Measurements from ENCODE around the gene S100A14.
A peak's percentile ranks its signal among the peaks of the same experiment; 100 is the strongest.
"Not testable (repeated sequence)": the region's sequence is repeated elsewhere in the genome, so short reads cannot be mapped to it uniquely, and the experiment has no call there.

Gene S100A14

DNA sequence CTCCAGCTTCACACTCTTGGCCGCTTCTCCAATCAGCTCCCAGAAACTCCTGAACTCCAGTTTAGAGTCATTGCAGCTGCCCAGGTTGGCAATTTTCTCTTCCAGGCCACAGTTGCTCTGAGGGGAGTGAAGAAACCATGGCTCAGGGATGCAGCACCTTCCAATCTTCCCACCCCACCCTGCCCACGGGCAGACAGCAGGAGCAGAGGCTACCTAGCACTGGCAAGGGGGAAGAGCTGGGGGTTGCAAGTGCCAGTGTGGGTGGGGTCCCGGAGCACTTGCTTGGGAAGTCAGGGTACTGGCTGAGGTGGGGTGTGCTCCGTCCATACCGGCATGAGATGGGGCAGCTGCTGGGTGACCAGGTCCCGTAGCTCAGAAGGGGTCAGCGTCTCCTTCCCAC is 1.2 kb downstream of the S100A14 start:
- ATAC-seq: no peak

DNA sequence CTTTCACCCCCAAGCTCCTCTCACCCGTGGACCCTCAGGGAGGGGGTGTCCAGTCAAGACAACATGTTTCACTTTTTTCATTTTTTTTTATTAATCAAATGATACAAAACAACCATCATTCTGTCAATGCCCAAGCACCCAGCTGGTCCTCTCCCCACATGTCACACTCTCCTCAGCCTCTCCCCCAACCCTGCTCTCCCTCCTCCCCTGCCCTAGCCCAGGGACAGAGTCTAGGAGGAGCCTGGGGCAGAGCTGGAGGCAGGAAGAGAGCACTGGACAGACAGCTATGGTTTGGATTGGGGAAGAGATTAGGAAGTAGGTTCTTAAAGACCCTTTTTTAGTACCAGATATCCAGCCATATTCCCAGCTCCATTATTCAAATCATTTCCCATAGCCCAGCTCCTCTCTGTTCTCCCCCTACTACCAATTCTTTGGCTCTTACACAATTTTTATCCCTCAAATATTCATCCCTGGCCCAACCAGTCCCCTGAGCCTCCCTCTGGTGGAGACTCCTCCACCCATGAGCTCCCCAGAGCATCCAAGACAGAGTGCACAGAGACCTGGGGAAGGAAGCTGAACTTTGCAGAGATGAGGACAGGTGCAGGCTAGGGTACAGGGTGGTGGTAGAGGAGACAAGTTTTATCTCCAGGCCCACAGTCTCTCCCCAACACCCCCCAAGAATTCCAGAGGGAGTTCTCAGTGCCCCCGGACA is 1.8 kb downstream of the S100A14 start:
- no peak for ATAC-seq

DNA sequence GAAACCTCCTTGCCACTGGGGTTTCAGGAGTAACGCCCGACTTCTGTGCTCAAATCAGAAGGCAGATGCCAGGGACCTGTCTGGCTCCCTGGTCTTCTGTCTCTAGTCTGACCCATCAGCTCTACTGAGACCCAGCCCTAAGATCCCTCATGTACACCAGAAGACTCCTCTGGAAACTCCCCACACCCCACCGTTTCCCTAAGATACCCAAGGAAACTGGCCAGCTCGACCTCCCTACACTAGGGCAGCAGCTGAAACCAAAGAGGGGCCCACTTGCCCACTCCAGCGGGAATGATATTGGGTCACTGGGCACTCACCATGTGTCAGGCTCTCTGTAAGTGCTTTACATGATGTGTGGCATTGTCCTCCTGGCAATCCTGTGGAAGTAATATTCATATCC is 2.7 kb downstream of the S100A14 start:
- ATAC-seq: no peak

DNA sequence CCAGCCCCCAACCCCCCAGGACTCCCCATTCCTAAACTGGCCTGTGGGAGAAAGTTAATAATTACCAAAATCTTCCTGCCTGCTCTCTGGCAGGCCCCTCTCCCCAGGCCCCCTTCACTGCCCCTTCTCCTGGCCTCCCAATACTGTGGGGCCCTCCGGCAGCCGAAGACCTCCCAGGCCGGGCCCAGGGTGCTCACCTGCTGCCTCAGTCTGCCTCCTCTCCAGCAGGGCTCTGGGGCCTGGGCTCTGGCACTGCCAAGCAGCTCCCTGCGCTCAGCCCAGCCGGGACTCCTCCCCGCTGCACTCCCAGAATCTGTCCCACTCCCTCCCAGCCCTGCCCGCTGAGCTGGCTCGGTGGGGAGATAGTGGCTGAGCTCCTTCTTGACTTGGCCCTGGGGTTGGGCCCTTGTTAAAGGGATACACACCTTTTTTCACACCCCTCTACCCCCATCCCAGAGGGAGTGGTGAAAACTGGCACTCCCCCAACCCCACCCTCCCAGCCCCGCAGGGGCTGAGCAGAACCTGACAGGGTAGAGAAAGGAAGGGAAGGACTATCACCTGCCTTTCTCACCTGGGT is 3.3 kb downstream of the S100A14 start, which contains the start of gene S100A16:
S100A16 (minus strand) TSS at position 383 of the 577 bp plus-strand sequence. CDS start 4,986 bp downstream, outside the sequence.
- no peak for ATAC-seq

DNA sequence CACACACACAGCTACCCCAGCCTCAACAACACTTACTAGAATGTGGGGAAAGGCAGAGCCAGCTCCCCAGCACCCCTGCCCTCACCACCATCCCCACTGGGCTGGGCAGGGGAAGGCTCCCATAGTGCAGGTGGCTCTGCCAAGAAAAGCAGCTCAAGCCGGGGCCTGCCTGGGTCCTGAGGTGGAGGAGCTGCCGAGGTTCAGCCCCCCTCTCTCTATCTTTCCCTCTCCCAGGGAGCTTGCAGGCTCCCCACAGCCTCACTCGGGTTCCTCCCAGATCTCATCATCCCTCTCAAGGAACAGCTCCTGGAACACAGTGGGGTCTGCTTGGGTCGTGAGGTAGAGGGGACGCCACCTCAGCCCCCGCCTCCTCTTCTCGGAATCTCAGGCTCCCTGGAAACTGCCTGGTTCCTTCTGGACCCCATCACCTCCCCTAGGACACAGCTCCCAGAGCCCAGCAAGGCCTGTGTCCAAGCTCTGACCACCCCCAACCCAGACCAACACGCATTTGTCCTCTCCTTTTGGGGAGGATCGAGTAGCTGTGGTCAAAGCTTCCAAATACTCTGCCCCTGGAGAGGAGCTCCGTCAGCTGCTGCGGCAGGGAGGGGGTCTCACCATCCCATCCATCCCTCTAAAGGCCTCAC is 3.9 kb downstream of the S100A14 start:
- ATAC-seq: no peak

DNA sequence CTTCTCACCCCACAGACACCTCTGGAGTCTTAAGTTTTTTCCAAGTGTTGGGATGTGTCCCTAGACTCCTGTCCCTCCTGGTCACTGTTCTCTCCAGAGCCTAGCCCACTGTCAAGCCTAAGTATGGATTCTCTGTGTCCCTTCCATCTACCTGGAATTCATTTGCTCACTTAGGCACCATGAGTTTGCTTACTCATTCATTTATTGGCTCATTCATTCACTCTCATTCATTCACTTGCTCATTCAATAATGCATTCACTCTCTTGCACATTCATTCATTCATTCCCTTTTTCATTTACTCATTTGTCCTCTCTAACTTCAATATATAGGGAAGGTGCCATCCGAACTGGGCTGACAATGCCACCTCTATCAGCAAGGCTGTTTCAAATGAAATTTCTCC is 4.8 kb downstream of the S100A14 start:
- ATAC-seq: no peak

DNA sequence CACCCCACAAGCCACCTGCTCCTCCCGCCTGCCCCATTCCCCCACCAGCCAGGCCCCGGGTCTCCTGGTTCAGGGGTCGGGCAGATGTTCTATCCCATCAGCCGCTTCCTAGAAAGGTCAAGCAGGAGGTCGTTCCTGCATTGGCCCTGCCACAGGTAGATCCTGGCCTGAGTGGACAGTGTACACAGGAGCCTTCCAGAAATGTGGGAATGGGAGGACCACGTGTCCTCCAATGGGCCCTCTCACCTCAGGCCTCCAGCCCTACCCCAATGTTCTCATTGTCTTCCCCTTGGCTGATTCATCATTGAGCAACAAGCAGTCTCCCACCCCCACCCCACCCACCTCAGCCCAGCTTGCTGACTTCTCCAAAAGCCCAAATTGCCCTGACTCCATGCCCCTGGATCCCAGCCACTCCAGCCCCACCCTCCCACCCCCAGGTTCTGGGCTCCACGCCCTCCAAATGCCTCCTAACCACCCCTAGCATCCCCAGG is 5.3 kb downstream of the S100A14 start:
- ATAC-seq: no peak

DNA sequence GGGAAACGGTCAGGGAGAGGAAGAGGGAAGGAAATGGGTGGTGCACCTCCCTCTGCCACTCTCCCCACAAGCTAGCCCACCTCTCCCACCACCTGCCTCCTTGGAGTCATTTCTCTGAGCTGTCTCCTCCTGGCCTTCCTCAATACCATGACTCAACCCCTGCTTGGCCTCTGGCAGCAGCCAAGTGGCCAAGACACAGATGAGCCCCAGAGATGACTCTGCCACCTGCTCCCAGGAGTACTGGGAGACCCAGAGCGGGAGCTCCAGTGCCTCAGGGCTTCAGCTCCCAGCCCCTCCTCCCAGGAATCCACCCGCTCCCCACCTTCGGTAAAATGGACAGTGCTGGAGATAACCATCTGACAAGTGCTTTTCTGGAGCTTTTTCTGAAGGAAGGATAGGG is 5.8 kb downstream of the S100A14 start:
- ATAC-seq: no peak

DNA sequence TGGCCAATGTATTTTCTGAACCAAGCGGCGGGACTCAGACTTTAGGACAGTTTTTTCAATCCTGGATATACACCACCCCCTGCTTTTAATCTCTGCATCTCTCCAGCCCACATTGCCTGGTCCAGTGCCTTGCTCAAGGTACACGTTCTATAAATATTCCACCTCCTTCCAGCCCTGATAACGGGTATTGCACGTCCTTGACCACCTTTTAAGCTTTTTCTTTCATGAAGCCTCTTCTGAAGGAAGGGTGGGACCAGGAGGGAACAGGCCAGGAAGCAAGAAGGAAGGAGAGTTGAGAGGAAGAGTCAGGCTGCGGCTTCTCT is 6.6 kb downstream of the S100A14 start:
- ATAC-seq: no peak

DNA sequence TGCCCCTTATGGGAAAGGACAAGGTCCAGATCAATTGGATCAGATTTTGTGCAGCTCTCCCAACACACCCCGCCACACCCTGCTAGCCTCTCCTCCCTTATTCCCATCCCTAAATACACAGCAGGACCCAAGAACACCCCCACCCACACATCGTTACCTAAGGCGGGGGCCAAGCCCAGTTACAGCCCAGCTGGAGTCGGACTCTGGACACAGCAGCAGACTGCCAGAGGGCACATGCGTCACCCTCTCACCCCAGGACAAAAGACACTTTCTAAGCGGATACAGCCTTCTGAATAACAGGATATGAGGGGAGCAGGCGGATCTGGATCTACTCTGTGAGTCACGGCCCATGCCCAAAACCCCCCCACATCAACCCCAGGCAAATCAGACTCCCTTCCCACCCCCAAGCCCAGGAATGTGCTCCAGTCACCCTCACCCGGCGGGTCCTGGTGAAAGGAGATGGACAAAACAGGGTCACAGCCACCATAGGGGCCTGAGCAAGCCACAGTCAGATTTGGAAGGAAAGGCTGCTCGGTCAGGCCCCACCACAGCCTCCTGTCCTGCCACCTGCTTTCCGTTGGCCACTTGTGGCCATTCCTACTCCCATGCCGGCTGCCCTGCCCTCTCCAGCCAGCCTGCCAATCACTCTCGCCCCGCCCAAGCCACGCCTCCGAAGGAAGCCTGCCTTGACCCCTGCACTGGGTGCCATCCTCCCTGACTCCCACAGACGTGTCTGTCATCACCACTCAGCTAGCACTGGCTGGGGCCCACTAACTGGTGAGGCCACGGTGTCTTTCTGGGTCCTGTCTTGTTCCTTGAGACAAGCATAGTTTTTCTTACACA is 7.2 kb downstream of the S100A14 start:
- no peak for ATAC-seq

DNA sequence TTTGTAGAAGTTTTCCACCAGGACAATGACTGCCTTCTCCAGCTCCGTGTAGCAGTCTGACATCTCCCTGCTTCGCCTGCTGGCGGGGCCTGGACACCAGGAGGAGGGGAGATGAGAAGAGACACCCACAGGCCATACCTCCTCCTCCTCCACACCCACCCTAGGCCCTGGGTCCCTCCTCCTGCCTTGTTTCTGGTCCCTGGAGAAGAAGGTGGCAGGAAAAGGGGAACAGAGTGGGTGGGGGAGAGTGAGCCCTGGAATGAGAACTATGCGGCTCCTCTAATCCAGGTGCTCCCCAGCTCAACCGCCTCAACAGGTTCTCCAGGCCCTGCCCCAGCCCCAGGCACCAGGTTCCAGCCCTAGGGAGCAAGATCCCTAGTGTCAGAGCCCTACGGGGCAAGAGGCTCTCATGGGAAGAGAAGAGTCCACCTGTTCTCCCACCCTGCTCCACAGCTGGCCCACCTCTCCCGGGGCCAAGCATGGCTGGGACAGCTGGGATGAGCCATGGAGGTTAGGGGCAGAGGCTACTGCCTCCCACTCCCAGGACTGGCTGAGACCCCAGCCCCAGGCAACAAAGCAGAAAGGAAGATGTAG is 7.9 kb downstream of the S100A14 start:
- ATAC-seq: no peak

DNA sequence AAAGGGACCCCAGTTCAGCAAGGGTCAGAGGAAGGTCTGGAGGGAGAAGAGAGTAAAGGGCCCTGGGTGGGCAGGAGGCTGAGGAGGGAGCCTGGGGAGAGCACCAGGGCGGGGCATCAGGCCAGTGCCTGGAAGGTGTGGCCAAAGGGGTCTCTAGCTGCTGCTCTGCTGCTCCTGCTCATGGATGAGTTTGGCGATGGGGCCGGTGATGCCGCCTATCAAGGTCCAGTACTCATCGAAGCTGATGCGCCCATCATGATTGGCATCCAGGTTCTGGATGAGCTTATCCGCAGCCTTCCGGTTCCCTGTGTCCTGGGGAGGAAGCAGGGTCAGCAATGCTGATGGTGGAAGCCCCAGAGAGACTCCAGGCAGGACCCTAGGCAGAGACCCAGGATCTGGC is 8.7 kb downstream of the S100A14 start:
- ATAC-seq: no peak

DNA sequence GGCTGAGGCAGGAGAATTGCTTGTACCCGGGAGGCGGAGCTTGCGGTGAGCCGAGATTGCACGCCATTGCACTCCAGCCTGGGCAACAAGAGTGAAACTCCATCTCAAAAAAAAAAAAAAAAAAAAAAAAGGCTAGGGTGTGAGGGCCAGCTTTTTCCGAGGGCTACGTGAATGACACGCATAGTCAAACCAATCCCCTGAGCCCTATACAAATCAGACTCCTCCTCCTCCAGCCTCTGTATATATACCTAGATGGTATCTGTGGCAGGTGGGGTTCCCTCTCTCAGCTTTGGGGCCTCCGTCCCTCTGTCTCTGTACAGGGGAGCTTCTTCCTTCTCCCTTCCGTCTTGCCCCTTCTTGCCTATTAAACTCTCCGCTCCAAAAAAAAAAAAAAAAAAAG is 9.9 kb downstream of the S100A14 start:
- ATAC-seq: no peak

DNA sequence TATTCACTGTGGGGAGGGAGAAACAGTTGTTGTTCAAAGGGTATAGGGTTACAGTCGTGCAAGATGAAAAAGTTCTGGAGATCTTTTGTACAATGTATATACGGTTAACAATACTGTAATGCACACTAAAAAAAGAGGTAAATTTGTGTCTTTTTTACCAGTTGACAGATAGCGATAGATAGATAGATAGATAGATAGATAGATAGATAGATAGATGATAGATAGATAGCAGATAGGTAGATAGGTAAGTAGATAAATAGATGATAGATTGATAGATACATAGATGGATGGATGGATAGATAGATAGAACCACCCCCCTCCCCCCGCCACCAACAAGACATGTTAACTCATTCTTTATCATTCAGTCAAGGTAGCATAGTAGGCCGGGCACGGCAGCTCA is 13.4 kb downstream of the S100A14 start:
- ATAC-seq: no peak

DNA sequence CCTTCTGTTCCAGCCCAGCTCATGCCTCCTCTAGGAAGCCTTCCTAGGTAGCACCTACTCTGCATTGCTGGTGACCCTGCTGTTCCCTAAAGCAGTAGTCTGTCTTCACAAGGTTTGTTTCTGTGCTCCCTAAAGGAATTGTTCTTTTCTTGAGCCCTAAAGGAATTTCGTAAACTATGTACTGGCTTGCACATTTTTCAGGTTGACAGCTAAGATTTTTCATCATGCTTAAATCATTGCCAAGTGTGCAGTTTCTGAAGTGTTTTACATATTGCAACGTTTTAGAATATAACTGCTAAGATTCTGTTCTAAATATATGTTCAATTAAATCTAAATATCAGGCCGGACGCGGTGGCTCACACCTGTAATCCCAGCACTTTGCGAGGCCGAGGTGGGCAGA is 16.3 kb downstream of the S100A14 start:
- no peak for ATAC-seq

DNA sequence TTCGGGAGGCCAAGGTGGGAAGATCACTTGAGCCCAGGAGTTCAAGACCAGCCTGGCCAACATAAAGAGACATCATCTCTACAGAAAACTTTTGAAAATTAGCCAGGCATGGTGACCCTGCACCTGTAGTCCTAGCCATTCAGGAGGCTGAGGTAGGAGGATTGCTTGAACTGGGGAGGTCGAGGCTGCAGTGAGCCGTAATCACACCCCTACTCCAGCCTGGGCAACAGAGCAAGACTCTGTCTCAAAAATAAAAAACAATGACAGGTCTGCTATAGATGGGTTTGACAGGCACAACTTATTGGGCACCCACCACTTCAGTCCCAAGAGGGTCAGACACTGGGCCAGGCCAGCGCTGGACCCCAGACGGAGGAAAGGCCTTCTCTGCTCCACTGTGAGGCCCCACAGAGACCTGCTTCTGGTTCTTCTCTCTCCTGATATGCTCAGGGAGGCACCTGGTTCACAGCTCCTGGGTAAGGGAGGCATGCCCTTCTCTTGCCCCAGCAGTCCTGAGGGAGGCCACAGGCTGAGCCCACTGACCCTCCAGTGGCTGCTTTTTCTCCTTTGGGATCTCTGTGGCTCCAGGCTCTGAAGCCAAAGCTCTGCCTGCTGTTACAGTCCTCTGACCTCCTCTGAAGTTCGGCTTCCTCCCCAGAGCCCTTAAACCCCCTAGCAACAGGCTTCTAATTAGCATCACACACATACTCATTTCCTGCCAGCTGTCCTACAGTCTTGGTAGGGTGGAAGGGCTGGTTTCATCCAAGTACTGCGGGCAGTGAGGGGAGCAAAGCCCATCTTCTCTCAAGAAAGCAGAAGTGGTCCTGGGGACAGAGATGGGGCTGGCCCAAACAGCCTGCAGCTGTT is 17.6 kb downstream of the S100A14 start:
- peak; percentile 72 to 83 for ATAC-seq

DNA sequence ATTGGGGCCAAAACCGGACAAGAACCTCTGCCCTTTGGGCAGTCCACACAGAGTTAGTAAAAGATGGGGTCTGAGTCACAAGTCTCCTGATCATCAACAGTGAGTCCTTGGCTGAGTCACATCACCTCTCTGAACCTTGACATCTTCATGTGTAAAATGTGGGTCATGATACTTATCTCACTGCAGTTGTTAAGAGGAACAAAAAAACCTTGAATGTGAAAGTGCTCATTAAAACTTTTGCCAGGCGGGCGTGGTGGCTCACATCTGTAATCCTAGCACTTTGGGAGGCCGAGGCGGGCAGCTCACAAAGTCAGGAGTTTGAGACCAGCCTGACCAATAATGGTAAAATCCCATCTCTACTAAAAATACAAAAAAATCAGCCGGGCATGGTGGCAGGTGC is 18.9 kb downstream of the S100A14 start:
- peak; percentile 87 to 98 for ATAC-seq

DNA sequence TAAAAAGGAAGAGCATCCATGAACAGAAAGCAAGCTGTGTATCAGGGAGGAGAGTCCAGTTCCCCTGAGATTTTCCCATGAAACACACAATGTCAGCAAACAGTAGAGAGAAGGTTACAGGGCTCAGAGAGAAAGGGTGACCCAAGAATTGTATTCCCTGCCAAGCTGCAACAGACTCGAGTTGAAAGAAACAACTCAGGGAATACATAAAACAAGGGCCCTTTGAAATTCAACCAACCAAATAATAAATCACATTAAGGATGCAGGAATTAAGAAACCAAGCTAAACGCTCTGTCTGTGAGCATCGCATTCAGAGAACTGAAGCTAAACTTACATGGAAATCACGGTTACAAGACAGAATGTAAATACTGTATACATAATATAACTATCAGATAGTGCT is 23.4 kb downstream of the S100A14 start:
- no peak for ATAC-seq

DNA sequence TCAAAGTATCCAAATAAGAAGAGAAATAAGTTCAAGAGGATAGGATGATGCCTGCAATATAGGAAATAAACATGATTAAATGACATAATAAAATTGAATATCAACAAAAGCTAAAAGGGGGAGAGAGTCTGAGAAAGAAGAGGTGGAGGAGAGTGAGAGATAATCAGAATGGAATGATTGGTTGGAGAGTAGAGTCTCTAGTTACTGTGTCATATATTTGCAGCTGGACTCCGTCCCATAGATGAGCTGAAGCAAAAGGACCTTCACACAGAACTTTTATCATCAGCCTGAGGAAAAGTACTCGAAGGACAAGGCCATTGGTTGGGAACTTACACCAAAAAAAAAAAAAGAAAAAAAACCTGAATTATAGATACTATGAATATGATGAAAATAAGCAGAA is 27.6 kb downstream of the S100A14 start:
- ATAC-seq: no peak

DNA sequence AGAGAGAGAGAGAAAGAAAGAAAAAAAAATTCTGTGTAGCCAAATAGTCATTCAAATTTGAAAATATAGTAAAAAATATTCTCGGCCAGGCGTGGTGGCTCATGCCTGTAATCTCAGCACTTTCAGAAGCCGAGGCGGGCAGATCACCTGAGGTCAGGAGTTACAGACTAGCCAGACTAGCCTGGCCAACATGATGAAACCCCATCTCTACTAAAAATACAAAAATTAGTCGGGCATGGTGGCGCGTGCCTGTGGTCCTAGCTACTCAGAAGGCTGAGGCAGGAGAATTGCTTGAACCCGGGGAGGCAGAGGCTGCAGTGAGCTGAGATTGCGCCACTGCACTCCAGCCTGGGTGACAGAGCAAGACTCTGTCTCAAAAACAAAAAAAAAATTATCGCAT is 28.1 kb downstream of the S100A14 start:
- ATAC-seq: not testable (repeated sequence)

DNA sequence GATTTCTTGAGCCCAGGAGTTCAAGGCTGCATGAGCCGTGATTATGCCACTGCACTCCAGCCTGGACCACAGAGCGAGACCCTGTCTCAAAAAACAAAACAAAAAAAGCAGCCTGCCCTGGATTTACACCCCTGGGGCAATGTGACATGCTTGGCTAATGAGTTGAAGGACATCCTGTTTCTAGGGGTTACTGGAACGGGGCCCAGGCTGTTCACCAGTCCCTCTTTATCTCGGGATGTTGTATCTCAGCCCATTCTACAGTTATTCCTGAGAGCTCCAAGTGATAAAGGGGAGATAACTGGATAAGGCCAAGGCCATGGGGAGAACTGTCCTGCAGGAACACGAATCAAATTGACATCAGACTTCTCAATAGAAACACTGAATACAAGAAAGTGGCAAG is 28.8 kb downstream of the S100A14 start:
- no peak for ATAC-seq

DNA sequence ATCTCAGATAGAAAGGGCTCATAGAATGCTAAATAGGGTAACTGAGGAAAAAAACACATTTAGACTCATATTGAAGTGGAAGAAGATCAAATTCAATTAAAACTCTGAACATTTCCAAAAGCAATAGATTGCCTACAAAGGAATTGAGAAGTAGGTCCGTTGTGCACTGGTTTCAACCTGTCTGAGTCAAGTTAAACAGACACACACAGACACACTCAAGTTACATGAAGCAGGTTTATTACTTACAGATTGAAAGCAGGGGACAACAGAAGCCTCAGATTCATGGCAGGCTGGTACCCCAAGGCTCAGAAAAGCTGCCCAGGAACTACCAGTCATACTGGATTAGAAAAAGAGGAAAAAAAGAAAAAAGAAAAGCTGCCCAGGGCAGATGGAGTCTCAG is 29.8 kb downstream of the S100A14 start:
- ATAC-seq: no peak
